HG03103 (cell line): ENCODE data around the gene ZNF106.

Experiments
- ATAC-seq: cut with Tn5 transposase; IDR thresholded peaks from one replicate; pipeline ENCODE4 v1.9.1; 2021; ENCODE audit warnings: low read depth; ENCODE audit not compliant: unreplicated experiment

The ZNF106 gene

GRCh38 chr15:42409011-42409410 is 81.9 kb downstream of the ZNF106 start:
- no peak for ATAC-seq

GRCh38 chr15:42408178-42408577 is 82.8 kb downstream of the ZNF106 start:
- ATAC-seq: no peak

GRCh38 chr15:42405863-42406482 is 85.0 kb downstream of the ZNF106 start:
- no peak for ATAC-seq

GRCh38 chr15:42404461-42405235 is 86.3 kb downstream of the ZNF106 start:
- ATAC-seq: no peak

- no peak for ATAC-seq
Measured at GRCh38 chr15:42403389-42403788, 87.6 kb downstream of the ZNF106 start.

GRCh38 chr15:42402455-42403205 is 88.3 kb downstream of the ZNF106 start:
- ATAC-seq: no peak

GRCh38 chr15:42401544-42402454 is 89.1 kb downstream of the ZNF106 start:
- no peak for ATAC-seq

GRCh38 chr15:42395838-42396237 is 95.1 kb downstream of the ZNF106 start:
- no peak for ATAC-seq

- no peak for ATAC-seq
Measured at GRCh38 chr15:42394106-42394505, 96.8 kb downstream of the ZNF106 start.

- no peak for ATAC-seq
Measured at GRCh38 chr15:42392309-42393024, 98.5 kb downstream of the ZNF106 start.

- no peak for ATAC-seq
Measured at GRCh38 chr15:42387603-42388002, 103.3 kb downstream of the ZNF106 start.

GRCh38 chr15:42385980-42386700 is 104.8 kb downstream of the ZNF106 start:
- ATAC-seq: no peak

GRCh38 chr15:42385206-42385979 is 105.5 kb downstream of the ZNF106 start:
- ATAC-seq: no peak

GRCh38 chr15:42384597-42384996 is 106.3 kb downstream of the ZNF106 start:
- no peak for ATAC-seq

- ATAC-seq: no peak
Measured at GRCh38 chr15:42378011-42378410, 112.9 kb downstream of the ZNF106 start.

- no peak for ATAC-seq
Measured at GRCh38 chr15:42375941-42376340, 115.0 kb downstream of the ZNF106 start.

- no peak for ATAC-seq
Measured at GRCh38 chr15:42375252-42375651, 115.7 kb downstream of the ZNF106 start.

GRCh38 chr15:42374810-42375209 is 116.1 kb downstream of the ZNF106 start:
- no peak for ATAC-seq
